GM10248 (cell line): ENCODE results near the gene EIF4A2.

Experiments
- CTCF ChIA-PET: fragments of 300-600 bp; sonication (Branson Sonifier 250); formaldehyde crosslinking; extraction: SDS; loops from one replicate; lab custom pipeline; 2021; ENCODE audit warnings: antibody characterized with exemption; lab: Yijun Ruan, JAX
- POLR2A ChIA-PET: fragments of 350-650 bp; sonication (Branson Sonifier 250); formaldehyde crosslinking; extraction: SDS; loops from one replicate; lab custom pipeline; 2020; ENCODE audit warnings: antibody characterized with exemption; lab: Yijun Ruan, JAX
- DNase-seq: peaks from one replicate; pipeline ENCODE4 v3.0.0; 2012; ENCODE audit errors: extremely low spot score
- TF ChIP-seq, protein P1 (sequence below): IDR thresholded peaks from 2 replicates; pipeline ENCODE4 v1.5.1; 2012; ENCODE audit warnings: mild to moderate bottlenecking, low read depth; ENCODE audit errors: extremely low read depth, missing control alignments, control extremely low read depth

Gene EIF4A2

DNA sequence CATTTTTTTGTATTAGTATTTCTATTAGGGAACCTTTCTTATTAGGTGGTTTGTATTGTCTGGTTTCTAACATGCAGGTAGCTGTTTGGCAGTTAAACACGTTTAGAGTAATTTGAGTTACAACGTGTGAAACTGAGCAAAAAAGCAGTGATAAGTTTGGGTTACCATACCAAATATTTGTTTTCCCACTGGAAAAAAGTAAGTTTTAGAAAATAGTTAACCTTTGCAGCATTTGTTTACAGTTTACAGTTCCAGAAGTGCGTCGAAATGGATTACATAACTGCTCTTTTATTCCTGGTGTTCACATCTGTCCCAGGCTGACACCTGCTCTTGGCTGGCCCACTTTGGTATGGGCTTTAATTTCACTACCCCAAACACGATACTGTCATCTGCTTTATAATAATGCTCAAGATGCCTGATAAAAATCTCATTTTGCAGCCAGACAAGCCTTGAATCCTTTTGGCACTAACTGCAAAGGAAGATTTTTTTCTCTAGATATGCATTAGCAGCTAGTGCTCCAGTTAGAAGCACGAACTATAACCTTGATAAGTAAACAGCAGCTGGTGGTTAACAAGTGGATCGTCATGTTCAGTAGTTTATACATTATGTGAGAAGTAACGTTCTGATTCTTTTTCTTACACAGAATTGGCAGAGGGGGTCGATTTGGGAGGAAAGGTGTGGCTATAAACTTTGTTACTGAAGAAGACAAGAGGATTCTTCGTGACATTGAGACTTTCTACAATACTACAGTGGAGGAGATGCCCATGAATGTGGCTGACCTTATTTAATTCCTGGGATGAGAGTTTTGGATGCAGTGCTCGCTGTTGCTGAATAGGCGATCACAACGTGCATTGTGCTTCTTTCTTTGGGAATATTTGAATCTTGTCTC is 5.3 kb downstream of the EIF4A2 start:
- ChIA-PET POLR2A (interaction anchor here (0.5 to 1.1 kb wide), 3 partner anchors 18 to 807 kb away, joined by 3 to 4 read pairs (median 4); no protein-coding TSS in a partner anchor), CTCF (no interaction called here)
- DNase-seq: no peak
- TF ChIP-seq, protein P1, sequence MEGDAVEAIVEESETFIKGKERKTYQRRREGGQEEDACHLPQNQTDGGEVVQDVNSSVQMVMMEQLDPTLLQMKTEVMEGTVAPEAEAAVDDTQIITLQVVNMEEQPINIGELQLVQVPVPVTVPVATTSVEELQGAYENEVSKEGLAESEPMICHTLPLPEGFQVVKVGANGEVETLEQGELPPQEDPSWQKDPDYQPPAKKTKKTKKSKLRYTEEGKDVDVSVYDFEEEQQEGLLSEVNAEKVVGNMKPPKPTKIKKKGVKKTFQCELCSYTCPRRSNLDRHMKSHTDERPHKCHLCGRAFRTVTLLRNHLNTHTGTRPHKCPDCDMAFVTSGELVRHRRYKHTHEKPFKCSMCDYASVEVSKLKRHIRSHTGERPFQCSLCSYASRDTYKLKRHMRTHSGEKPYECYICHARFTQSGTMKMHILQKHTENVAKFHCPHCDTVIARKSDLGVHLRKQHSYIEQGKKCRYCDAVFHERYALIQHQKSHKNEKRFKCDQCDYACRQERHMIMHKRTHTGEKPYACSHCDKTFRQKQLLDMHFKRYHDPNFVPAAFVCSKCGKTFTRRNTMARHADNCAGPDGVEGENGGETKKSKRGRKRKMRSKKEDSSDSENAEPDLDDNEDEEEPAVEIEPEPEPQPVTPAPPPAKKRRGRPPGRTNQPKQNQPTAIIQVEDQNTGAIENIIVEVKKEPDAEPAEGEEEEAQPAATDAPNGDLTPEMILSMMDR: no peak

DNA sequence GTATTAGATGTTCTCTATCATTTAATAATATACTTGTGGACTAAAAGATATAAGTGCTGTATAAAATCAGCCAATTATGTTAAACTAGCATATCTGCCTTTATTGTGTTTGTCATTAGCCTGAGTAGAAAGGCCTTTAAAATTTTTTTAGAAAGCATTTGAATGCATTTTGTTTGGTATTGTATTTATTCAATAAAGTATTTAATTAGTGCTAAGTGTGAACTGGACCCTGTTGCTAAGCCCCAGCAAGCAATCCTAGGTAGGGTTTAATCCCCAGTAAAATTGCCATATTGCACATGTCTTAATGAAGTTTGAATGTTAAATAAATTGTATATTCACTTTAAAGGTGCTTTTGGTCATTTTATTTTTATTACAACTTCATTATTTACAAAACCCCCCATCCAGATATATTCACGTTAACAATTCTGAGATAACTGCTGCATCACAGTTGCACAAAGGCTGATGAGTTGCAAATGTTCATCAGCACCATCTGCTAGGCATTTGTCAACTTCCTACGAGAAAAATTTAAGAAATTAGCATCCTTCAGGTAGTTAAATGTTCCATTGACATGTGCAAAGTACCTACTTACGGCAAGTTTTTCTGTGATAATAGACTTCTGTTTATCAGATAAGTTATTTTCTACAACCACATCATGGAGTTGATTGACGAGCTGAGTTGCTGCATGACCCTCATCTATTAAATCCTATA is 6.3 kb downstream of the EIF4A2 start:
- ChIA-PET CTCF (no interaction called here), POLR2A (interaction anchor here (0.7 to 1.7 kb wide), 3 partner anchors 32 to 306 kb away, joined by 3 to 7 read pairs (median 4); partner anchors contain the start of gene DNAJB11)
- TF ChIP-seq, protein P1: no peak
- no peak for DNase-seq

- CTCF ChIA-PET: no interaction called here
- POLR2A ChIA-PET: interaction anchor here (0.7 to 1.7 kb wide), 4 partner anchors 31 to 1634 kb away, joined by 3 to 7 read pairs (median 4); partner anchors contain the start of gene DNAJB11
- DNase-seq: no peak
- TF ChIP-seq, protein P1: no peak
These were observed 7.0 kb downstream of the EIF4A2 start for GRCh38 chr3:186790261-186790981.

DNA sequence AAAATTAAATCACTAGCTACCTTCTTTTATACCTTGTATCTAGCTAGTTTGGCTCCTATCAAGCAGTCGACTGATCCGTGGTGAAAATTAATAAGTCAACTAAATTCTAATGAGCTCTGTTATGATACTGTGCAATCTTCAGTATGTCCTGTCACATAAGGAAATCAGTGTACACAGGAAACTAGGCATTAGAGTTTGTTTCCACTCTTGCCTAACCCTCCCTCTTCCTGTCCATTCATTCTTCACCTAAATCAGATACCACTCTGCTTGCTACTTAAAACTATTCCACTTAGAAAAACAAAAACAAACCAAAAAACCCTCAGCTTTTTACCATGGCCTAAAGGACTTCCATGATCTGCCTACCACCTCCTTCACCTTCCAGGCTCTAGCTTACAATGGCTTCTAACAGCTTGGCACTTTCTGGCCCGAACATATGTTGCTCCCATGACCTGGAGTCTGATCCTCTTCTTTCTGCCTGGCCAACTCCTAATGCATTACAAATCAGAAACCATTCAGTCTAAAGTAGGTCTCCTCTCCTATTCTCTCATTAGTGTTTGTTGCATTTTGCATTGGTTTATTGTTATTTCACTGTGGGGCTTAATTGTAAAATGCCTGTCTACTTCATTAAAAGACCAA is 15.0 kb downstream of the EIF4A2 start:
- TF ChIP-seq, protein P1: no peak
- DNase-seq: no peak
- CTCF ChIA-PET: interaction anchor here (1.2 to 1.3 kb wide), 4 partner anchors 23 to 352 kb away, joined by 3 to 5 read pairs (median 4); no protein-coding TSS in a partner anchor
- POLR2A ChIA-PET: interaction anchor here (1.7 kb wide), 1 partner anchor 14 kb away, joined by 17 read pairs; the partner anchor contains the start of gene EIF4A2

DNA sequence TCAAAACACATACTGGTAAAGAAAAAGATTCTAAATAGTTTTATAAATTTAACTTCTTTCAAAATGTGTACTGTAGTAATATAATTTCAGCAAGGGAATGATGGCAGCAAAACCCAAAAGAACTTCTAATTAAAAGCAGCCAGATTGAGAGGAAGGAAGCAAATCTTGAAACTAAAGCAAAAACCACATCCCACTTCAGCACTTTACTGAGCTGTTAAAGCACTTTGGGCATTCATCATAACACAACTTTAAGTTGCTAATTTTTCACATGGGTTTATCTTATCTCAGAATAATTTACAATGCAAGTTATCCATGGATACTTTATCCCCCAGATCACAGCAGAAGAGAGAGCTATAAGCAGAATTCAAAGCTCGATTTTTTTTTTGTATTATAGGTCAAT is 16.9 kb downstream of the EIF4A2 start:
- DNase-seq: no peak
- TF ChIP-seq, protein P1: no peak
- ChIA-PET POLR2A (interaction anchor here (1.2 kb wide), 1 partner anchor 17 kb away, joined by 5 read pairs; the partner anchor contains the start of gene EIF4A2), CTCF (interaction anchor here (0.7 to 1.0 kb wide), 2 partner anchors 21 to 186 kb away, joined by 3 read pairs; no protein-coding TSS in a partner anchor)
